HG03139 (cell line): Measurements from ENCODE around the gene ATG7.

Experiments used
- ATAC-seq: cut with Tn5 transposase; IDR thresholded peaks from one replicate; pipeline ENCODE4 v1.9.1; 2021; ENCODE audit not compliant: unreplicated experiment

ATG7 gene

GRCh38 chr3:11271986-11272904 is at the start of gene ATG7:
Gene ATG7 (plus strand): TSS chr3:11272397. CDS start chr3:11298696, 26,299 bp downstream.
- ATAC-seq: peak; percentile 98

- ATAC-seq: no peak
Observed at GRCh38 chr3:11224010-11224409, 48.2 kb upstream of the ATG7 start.

- no peak for ATAC-seq
Observed at GRCh38 chr3:11224870-11225229, 47.3 kb upstream of the ATG7 start.

GRCh38 chr3:11226042-11226370 is 46.2 kb upstream of the ATG7 start:
- no peak for ATAC-seq

- ATAC-seq: no peak
Observed at GRCh38 chr3:11228041-11228440, 44.2 kb upstream of the ATG7 start.

GRCh38 chr3:11230125-11230524 is 42.1 kb upstream of the ATG7 start:
- ATAC-seq: no peak

- ATAC-seq: no peak
Observed at GRCh38 chr3:11230832-11231231, 41.4 kb upstream of the ATG7 start.

- ATAC-seq: no peak
Observed at GRCh38 chr3:11235385-11235784, 36.8 kb upstream of the ATG7 start.

GRCh38 chr3:11236588-11237461 is 35.4 kb upstream of the ATG7 start:
- ATAC-seq: no peak

GRCh38 chr3:11238060-11238459 is 34.1 kb upstream of the ATG7 start:
- ATAC-seq: no peak

- no peak for ATAC-seq
Observed at GRCh38 chr3:11238880-11239279, 33.3 kb upstream of the ATG7 start.

GRCh38 chr3:11239796-11240195 is 32.4 kb upstream of the ATG7 start:
- ATAC-seq: no peak

GRCh38 chr3:11240496-11240895 is 31.7 kb upstream of the ATG7 start:
- ATAC-seq: no peak

GRCh38 chr3:11244121-11244677 is 28.0 kb upstream of the ATG7 start:
- ATAC-seq: no peak

- ATAC-seq: no peak
Observed at GRCh38 chr3:11245276-11245675, 26.9 kb upstream of the ATG7 start.

- ATAC-seq: no peak
Observed at GRCh38 chr3:11245827-11246662, 26.2 kb upstream of the ATG7 start.

- ATAC-seq: no peak
Observed at GRCh38 chr3:11246663-11246970, 25.6 kb upstream of the ATG7 start.

- ATAC-seq: no peak
Observed at GRCh38 chr3:11247362-11247761, 24.8 kb upstream of the ATG7 start.

GRCh38 chr3:11248596-11248995 is 23.6 kb upstream of the ATG7 start:
- ATAC-seq: no peak

GRCh38 chr3:11250902-11251806 is 21.0 kb upstream of the ATG7 start:
- no peak for ATAC-seq
